Globus pallidus (tissue), 1 donor: ENCODE results near the gene CNR2.
A peak's percentile ranks its signal among the peaks of the same experiment; 100 is the strongest.
"Not testable (repeated sequence)": the region's sequence is repeated elsewhere in the genome, so short reads cannot be mapped to it uniquely, and the experiment has no call there.

Source experiments
- DNase-seq: peaks from one replicate; pipeline ENCODE4 v3.0.0-alpha.2; 2015; ENCODE audit warnings: low spot score

The CNR2 gene

DNA sequence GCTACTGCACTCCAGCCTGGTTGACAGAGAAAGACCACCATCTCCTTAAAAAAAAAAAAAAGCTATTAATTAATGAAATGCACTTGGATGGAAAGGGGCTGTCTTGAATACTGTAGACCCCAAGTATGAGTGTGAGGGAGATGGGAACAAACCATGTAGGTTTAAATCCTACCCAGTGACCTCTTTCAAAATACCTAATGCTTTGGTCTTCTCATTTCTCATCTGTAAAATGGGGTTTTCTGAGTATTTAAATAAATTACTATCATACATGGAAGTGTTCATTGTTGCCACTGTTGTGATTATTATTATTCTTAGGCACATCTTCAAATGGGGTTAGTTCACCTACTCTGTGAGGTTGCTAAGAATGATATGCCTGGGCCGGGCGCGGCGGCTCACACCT, 27.9 kb downstream of the CNR2 start:
- no peak for DNase-seq

GRCh38 chr1:23882746-23883145, 30.4 kb downstream of the CNR2 start:
- no peak for DNase-seq

DNA sequence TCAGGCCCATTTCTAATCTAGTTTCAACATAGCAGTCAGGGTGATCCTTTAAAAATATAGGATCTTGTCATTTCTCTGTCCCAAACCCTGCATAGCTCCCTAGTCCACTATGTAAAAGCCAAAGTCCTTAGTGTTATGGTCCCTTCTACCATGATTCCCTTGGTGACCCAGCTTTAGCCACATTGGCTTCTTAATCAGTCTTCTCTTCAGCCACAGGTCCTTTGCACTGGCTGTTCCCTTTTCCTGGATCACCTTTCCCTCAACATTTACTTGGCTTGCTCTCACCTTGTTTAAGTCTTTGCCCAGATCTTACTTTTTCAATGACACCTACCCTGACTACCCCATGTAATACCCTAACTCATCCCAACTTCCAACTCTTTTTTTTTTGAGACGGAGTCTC, 33.4 kb downstream of the CNR2 start:
- no peak for DNase-seq

DNA sequence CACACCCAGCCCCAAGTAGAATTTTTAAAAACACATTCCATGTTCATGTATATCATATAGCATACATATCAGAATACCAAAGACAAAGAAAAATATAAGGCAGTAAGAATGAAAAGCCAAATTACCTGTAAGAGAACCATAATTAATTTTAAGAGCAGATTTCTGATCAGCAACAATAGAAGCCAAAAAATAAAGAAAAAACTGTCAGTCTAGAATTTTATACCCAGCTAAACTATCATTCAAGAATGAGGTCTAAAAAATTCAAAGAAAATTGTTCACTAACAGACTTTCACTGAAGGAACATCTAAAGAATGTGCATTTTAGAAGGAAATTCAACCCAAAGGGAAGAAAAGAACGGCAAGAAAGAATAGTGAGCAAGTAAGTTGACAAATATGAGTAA, 34.5 kb downstream of the CNR2 start:
- DNase-seq: no peak

- DNase-seq: no peak
Measured at GRCh38 chr1:23875382-23875781, 37.8 kb downstream of the CNR2 start.

GRCh38 chr1:23872421-23872820, 40.7 kb downstream of the CNR2 start:
- DNase-seq: no peak

DNA sequence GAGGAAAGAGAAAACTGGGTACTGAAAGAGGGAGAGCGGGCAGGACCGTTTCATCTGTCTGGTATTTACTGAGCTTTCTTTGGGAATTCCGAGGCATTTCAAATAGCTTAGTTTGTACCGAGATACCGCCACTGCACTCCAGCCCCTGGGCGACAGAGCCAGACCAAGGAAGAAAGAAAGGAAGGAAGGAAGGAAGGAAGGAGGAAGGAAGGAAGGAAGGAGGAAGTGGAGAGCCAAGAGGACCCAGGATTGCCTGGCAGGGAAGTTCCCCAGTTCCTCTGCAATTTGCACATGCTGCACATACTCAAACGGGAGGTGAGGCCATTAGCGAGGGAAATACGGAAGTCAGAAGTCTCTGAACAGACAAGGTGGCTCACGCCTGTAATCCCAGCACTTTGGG, 44.1 kb downstream of the CNR2 start:
- no peak for DNase-seq

GRCh38 chr1:23868557-23869016, 44.6 kb downstream of the CNR2 start:
- no peak for DNase-seq

GRCh38 chr1:23867895-23868556, 45.1 kb downstream of the CNR2 start, which contains the start of gene FUCA1:
Gene FUCA1 (minus strand): TSS chr1:23868290. CDS start chr1:23868286, 4 bp downstream.
- peak; percentile 93 for DNase-seq

DNA sequence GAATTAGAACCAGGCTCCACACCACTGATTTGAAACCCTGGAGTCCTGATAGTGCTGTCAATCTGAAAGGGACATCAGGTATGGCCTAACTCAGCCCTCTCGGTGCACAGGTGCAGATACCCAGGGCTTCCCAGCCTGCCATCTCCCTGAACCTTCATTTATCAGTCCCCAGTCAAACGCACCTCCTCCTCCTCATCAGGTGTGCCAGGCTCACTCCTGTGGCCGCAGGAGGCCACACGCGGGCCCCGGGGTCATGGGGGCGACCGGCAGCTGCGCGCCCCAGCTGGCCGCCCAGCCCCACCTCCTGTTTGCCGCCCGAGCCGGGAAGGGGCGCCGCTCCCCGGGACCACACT, 45.6 kb downstream of the CNR2 start:
- no peak for DNase-seq

- DNase-seq: no peak
Measured at GRCh38 chr1:23865543-23865930, 47.6 kb downstream of the CNR2 start.

DNA sequence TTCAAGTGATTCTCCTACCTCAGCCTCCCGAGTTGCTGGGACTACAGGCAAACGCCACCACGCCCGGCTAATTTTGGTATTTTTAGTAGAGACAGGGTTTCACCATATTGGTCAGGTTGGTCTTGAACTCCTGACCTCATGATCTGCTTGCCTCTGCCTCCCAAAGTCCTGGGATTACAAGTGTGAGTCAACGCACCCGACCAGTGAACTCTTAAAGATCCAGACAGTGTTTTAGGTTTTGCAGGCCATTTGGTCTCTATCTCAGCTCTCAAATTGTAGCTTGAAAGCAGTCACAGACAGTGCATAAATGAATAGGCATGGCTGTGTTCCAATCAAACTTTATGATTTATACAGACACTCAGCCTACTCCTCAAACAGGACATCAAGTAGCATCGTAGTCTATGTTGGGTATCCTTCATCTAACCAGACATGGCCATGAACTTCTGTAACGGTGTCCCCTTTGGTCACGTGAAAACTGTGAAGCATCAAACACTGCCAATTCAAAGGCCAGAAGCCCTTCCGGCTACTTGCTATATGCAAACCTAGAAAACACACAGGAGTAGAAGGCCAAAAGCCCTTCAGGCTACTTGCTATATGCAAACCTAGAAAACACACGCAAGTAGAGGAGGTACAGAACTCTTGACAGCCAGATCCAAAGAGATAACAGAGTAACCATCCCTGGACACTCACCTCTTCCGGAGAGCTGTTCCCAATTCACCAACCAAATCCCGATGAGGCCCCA, 48.2 kb downstream of the CNR2 start:
- DNase-seq: no peak

DNA sequence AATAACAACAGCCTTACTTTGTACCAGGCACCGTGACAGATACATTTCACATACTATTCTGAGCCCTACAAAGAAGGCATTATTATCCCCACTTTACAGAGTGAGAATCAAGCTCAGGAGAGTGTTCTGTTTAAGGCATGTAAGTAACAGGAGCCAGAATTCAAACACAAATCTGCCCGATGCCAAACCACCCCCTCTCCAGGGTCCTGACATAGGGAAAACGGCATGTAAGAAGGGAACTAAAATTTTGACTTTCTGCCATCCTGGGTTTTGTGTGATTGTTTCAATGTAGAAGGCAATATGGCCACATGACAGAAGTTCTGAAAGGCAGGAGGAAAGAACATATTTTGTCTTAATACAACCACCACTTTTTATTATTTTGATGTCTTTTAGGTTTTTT, 50.5 kb downstream of the CNR2 start:
- no peak for DNase-seq

DNA sequence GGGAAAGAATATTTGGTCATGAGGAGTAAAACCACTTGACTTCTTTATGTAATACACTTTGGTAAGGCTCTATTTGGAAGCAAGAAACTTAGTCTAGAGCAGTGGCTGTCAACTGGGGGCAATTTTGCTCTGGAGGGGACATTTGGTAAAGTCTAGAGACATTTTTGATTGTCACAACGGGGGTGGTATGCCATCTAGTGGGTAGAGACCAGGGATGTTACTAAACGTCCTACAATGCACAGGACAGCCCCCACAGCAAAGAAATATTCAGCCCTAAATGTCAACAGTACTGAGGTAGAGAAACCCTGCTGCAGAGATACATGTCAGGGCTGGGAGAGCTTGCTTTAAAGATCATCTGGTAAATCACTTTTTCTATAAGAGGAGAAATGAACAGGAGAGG, 58.6 kb downstream of the CNR2 start:
- no peak for DNase-seq

DNA sequence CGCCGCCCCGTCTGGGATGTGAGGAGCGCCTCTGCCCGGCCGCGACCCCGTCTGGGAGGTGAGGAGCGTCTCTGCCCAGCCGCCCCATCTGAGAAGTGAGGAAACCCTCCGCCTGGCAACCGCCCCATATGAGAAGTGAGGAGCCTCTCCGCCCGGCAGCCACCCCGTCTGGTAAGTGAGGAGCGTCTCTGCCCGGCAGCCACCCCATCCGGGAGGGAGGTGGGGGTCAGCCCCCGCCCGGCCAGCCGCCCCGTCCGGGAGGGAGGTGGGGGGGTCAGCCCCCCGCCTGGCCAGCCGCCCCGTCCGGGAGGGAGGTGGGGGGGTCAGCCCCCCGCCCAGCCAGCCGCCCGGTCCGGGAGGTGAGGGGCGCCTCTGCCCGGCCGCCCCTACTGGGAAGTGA, 60.0 kb downstream of the CNR2 start:
- DNase-seq: not testable (repeated sequence)

DNA sequence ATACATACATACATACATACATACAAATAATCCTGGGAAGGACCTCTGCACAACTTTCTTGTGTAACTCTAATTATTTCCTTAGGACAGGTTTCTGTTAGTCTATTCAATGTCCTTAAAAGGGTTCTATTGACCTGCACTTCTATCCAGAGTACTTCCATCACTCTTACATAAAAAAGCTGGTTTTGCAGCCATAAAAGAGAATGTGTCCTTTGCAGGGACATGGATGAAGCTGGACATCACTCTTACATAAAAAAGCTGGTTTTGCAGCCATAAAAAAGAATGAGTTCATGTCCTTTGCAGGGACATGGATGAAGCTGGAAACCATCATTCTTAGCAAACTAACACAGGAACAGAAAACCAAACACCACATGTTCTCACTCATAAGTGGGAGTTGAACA, 61.8 kb downstream of the CNR2 start:
- DNase-seq: not testable (repeated sequence)

DNA sequence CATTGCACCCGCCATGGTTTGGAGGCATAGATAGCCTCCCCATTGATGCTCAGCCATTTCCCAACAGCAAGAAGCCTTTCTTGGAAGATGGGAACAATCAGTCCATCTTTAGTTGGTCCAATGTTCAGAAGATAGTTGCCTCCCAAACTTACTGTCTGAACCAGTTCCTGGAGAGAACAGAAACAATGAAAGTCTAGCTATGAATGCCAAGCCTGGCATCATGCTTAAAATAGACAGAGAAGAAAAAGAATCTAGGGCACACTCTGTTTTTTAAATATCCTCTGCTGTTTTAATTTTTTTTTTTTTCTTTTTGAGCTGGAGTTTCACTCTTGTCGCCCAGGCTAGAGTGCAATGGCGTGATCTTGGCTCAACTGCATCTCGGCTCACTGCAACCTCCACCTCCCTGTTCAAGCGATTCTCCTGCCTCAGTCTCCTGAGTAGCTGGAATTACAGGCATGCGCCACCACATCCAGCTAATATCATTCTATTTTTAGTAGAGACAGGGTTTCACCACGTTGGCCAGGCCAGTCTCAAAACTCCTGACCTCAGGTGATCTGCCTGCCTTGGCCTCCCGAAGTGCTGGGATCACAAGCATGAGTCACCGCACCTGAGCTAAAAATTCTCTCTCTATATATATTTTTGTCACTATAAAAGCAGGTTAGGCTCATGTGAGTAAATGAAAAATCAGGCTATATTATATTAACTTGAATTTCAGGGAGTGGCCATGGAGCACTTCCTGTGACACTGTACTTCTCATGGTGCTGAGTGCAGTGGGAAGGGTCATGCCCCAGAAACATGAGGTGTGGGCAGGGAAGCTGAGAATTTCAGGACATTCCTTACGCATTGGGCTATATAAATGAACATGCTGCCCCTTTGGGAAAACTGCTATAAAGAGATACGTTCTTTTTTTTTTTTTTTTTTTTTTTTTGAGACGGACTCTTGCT, 64.2 kb downstream of the CNR2 start:
- no peak for DNase-seq

DNA sequence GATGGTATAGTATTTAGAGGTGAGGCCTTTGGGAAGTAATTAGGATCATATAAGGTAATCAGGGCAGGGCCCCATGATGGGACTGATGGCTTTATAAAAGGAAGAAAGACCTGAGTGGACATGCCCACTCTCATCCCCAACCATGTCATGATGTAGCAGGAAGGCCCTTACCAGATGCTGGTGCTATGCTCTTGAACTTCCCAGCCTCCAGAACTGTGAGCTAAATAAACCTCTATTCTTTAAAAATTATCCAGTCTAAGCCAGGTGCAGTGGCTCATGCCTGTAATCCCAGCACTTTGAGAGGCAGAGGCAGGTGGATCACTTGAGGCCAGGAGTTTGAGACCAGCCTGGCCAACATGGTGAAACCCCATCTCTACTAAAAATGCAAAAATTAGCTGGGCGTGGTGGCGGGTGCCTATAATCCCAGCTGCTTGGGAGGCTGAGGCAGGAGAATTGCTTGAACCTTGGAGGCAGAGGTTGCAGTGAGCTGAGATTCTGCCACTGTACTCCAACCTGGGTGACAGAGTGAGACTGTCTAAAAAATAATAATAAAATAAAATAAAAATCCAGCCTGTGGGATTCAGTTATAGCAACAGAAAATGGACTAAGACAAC, 65.6 kb downstream of the CNR2 start:
- not testable (repeated sequence) for DNase-seq

GRCh38 chr1:23845163-23845562, 68.0 kb downstream of the CNR2 start:
- no peak for DNase-seq

- no peak for DNase-seq
Measured at GRCh38 chr1:23843644-23844043, 69.5 kb downstream of the CNR2 start.

DNA sequence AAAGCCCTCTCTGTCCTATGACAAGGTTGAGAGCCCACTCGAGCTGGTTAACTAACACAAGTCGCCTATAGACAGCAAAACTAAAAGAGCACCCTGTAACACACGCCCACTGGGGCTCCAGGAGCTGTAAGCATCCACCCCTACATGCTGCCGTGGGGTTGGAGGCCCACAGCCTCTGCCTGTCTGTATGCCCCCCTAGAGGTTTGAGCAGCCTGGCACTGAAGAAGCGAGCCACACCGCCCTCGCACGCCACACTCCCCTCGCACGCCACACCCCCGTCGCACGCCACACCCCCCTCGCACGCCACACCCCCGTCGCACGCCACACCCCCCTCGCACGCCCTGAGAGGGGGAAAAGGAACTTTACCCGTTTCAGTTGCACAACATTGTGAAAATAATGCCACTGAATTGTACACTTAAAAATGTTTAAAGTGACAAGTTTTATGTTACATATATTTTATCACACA, 74.7 kb downstream of the CNR2 start:
- peak; percentile 31 for DNase-seq

GRCh38 chr1:23837908-23838307, 75.3 kb downstream of the CNR2 start:
- DNase-seq: no peak
